C4-2B (cell line): ENCODE results near the gene DPM2.

Experiments used
- H3K27ac ChIP-seq: fragments of 450-650 bp; 2 replicates; pipeline ENCODE4 v1.5.1; 2017
- ZFX ChIP-seq: fragments of 450-650 bp; IDR thresholded peaks from 2 replicates; pipeline ENCODE4 v1.6.1; 2017
- TF ChIP-seq, protein P1 (sequence below): fragments of 450-650 bp; conservative IDR thresholded peaks from 2 replicates; pipeline ENCODE4 v1.5.1; 2017; ENCODE audit warnings: mild to moderate bottlenecking

Gene DPM2

GRCh38 chr9:127965953-127966352 is 28.3 kb upstream of the DPM2 start:
- peak overlapping the region; percentile 85 for H3K27ac ChIP-seq
- TF ChIP-seq, protein P1, sequence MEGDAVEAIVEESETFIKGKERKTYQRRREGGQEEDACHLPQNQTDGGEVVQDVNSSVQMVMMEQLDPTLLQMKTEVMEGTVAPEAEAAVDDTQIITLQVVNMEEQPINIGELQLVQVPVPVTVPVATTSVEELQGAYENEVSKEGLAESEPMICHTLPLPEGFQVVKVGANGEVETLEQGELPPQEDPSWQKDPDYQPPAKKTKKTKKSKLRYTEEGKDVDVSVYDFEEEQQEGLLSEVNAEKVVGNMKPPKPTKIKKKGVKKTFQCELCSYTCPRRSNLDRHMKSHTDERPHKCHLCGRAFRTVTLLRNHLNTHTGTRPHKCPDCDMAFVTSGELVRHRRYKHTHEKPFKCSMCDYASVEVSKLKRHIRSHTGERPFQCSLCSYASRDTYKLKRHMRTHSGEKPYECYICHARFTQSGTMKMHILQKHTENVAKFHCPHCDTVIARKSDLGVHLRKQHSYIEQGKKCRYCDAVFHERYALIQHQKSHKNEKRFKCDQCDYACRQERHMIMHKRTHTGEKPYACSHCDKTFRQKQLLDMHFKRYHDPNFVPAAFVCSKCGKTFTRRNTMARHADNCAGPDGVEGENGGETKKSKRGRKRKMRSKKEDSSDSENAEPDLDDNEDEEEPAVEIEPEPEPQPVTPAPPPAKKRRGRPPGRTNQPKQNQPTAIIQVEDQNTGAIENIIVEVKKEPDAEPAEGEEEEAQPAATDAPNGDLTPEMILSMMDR = no peak
- no peak for TF ChIP-seq ZFX

- peak overlapping the region; percentile 85; the same call in 1 of the 2 replicates for H3K27ac ChIP-seq
- TF ChIP-seq, protein P1 = no peak
- no peak for TF ChIP-seq ZFX
Measured at GRCh38 chr9:127963359-127964064, 25.9 kb upstream of the DPM2 start.

GRCh38 chr9:127963041-127963358 is 25.3 kb upstream of the DPM2 start:
- TF ChIP-seq ZFX = no peak
- TF ChIP-seq, protein P1 = no peak
- peak overlapping the region; percentile 85; the same call in 1 of the 2 replicates for H3K27ac ChIP-seq

DNA sequence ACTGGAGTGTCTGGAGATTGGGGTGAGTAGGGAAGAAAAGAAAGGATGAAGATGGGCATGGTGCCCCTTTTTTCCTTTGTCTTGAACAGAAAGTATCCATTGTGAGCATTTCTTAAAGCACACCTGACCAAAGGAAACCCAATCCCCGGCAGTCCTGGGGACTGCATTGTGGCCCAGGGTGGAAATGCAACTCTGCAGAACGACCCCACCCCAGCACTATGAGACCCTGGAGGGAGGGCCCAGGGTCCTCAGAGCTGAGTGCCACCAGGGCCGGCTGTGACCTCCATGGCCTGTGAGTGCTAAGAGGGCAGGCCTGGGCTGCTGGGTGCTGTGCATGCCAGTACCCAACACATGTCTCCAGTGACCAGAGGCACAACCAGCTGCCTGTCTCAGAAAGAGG is 24.6 kb upstream of the DPM2 start:
- TF ChIP-seq, protein P1 = no peak
- TF ChIP-seq ZFX = no peak
- H3K27ac ChIP-seq = no peak overlapping the region

DNA sequence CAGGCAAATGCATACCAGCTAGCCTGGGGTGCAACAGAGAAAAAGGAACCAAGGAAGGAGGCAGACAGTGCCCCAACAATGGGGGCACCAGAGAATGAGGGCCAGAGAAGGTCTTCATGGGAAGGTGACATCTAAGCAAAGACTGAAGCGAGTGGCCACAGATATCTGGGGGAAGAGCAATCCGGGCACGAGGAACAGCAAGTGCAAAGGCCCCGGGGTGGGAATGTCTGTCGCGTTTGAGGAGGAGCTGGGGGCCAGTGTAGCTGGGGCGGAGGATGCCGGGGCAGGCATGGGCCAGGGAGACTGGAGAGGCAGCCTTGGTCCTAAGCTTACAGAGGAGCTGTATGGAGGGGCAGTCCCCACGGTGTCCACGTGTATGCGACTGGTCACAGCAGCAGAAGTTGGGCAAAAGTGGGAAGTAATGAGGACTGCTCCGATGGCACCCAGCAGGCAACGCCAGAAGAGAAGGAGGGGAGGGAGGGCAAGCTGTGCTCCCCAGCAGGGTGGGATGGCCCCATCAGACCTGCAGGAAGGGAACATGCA is 24.0 kb upstream of the DPM2 start:
- H3K27ac ChIP-seq = no peak overlapping the region
- TF ChIP-seq, protein P1 = no peak
- TF ChIP-seq ZFX = no peak

GRCh38 chr9:127961155-127961490 is 23.5 kb upstream of the DPM2 start:
- TF ChIP-seq, protein P1 = no peak
- TF ChIP-seq ZFX = no peak
- H3K27ac ChIP-seq = peak overlapping the region; percentile 19

- peak overlapping the region; percentile 19 for H3K27ac ChIP-seq
- TF ChIP-seq, protein P1 = no peak
- no peak for TF ChIP-seq ZFX
Measured at GRCh38 chr9:127960410-127961154, 22.9 kb upstream of the DPM2 start.
